Central memory CD4-positive, alpha-beta T cell (primary cell): ENCODE results near the gene TPRN.

Experiments used
- DNase-seq: peaks from one replicate; pipeline ENCODE4 v3.0.0; 2022

Gene TPRN

DNA sequence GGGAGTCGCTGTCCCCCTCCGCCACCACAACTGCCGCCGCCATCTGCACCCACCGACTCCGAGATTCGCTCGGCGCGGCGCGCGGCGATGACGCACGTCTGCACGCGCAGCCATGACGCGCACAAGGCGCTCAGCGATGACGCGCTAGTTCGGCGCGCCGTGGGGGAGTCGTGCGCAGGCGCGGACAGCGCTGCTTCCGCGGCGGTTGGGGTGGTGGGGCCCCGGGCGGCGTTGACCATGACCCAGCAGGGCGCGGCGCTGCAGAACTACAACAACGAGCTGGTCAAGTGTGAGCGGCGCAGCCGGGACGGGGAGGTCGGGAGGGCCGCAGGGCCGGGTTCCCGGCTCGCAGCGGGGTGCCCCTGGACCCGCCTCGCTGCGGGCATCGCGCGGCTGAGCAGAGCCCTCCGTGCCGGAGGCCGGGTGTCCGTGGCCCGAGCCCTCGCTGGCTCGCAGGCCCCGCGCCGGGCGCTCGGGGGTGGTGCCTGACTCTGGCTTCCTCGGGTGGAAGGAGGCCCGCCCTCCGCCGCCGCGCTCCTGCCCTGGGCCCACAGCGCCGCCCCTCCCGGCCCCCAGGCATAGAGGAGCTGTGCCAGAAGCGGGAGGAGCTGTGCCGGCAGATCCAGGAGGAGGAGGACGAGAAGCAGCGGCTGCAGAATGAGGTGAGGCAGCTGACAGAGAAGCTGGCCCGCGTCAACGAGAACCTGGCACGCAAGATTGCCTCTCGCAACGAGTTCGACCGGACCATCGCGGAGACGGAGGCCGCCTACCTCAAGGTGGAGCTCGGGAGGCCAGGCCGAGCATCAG lies 11.8 kb downstream of the TPRN start, which contains the start of the genes ANAPC2 and SSNA1:
Gene ANAPC2, minus strand, starts transcription at position 71 of the 807 bp plus-strand sequence. Its CDS starts 28 bp downstream, at position 43.
Gene SSNA1, plus strand, starts transcription at position 187 of the 807 bp plus-strand sequence. Its CDS starts 51 bp downstream, at position 238.
- peak; percentile 90 for DNase-seq

DNA sequence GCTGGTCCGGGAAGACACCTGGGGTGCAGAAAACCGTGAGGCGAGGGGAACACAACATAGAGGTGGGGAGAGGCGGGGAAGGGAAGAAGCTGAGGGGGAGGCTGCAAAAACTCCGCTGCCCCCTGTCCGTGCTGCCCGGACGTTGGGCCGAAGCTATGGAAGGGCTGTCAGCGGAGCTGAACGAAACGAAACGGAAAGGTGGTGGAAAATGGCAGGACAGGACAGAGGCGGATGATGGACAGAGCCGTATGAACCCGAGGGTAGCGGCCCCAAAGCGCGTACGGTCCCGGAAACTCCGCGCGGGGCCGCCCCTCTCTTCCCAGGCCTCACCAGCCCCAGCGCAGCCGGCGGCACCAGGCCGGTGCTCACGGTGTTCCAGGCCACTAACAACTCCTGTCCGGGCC lies 12.5 kb downstream of the TPRN start:
- no peak for DNase-seq

DNA sequence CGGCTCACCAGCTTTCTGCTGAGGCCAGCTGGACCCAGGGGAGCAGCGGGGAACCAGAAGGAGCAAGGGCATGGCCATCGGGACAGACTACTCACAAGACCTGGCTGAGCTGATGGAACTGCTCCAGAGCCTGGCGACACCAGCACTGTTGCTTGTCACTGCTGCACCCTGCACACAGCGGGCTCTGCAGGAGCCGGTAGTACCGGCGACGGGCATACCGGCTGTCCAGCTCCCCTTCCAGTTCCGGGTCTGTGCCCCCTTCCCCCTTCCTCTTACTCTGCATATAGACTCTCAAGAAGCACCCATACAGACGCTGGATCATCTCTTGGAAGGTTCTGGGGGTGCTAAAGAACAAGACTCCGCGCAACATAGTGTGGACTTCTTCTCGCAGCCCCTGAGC lies 13.2 kb downstream of the TPRN start:
- DNase-seq, result no peak

DNA sequence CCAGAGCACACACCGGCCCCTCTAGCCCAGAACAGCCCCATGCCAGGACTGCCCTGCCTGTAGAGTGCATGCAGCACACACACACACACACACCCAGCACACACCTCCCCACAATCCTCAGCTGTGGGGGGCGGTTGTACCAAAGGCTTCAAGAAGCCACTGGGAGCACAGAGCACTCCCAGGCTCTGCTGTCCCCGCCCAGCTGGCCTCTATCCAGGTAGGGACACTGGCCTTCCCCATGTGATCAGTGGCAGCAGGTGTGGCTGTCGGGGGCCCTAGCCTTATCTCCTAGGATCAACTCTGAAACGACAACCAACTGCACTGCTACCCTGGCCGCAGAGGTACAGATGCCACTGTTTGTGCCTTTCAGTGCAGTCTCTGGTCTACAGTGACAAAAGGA lies 14.2 kb downstream of the TPRN start:
- no peak for DNase-seq

DNA sequence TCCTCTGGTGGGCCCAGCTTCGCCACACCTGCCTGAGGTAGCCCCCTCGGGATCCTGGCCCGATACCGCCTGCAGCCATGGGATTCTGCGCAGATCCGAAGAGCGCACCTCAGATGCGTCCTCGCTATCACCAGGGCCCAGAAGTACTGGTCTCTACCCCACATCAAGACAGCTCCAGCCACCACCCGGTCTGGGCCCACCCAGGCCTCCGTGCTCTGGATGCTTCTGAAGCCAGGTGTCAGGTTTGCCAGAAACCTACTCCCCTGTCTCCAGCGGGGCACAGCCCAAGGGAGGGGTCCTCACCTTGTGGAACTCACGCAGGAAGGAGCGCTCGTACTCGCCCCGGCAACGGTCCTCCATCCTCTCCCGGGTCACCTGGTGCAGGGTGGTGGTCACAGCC lies 14.6 kb downstream of the TPRN start:
- DNase-seq, result no peak

DNA sequence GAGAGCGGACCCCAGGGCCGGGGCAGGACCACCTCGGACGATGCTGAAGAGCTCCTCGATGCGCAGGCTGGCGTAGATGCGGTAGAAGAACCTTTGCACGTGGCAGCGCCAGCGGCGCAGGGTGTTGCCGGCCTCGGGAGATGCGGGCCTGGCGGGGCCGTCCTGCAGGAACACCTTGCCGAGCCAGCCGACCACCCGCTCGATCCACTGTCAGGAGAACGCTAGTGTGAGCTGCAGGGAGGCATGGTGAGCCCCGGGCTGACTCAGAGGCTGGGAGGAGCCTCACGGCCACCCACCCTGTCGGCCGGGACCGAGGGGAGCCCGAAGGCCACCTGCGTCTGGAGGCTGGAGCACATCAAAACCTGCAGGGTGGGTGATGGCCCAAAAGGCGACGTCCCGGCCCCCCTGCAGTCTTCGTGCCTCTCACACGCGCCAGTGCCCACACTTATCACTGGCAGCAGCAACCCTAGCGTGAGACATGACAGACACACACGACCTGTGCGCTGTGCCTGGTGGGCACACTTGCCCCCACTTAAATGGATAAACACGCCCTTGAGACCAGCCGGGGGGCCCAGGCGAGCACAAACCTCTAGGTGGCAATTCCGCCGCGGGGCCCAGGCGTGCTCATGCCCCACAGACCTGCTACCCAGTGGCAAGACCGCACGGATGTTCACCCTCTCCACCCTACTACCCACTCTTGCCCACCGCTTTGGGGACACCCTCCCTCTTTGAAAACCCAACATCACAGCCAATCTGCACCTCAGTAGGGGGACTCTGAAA lies 15.5 kb downstream of the TPRN start:
- DNase-seq, result no peak

DNA sequence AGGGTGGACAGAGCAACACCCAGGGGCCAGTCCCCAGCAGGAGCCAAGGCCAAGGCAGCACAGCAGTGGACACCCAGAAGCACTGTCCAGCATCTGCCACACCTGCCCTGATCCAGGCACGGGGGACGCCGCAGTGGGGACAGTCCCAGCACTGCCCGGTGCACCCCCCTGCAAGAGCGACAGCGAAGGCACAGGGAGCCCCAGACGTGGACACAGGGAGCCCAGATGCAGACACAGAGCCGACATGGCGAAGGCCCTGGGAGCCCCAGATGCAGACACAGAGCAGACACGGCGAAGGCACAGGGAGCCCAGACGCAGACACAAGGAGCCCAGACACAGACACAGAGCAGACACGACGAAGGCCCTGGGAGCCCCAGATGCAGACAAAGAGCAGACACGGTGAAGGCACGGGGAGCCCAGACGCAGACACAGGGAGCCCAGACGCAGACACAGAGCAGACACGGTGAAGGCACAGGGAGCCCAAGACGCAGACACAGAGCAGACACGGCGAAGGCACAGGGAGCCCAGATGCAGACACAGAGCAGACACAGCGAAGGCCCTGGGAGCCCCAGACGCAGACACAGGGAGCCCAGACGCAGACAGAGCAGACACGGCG lies 16.5 kb downstream of the TPRN start:
- no peak for DNase-seq

DNA sequence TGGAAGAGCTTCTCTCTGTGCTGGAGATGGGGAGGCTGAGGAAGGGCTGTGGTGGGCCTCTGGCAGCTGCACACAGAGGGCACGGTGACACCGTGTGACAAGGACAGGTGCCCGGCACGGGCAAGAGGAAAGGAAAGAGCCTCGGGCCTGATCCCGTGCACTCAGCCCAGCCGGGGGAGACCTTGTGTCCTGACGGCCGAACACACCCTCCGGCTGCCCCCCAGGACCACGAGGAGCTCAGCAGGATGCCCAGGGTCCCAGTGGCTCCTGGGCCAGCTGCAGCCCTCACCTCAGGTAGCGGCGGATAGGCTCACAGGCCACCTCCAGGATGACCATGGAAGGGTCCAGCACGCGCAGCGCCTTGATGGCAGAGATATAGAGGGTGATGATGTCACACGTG lies 17.7 kb downstream of the TPRN start:
- DNase-seq, result no peak

DNA sequence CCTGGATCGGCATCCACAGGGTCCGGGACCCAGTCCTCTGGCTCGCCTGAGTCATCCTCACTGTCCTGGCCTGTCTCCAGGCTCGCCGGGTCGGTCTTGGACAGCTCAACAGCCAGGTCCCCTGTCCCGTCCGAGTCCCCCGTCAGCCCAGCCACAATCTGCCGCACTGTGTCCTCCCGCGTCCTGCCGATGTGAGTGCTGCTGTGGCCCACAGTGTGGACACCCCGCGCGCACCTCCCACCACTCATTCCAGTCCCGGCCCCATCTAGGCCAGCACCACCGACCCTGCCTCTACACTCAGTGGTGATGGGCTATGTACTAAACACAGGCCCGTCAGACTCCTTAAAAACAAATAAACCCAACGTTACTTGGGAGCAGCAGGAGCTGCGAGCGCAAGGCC lies 18.9 kb downstream of the TPRN start:
- no peak for DNase-seq

DNA sequence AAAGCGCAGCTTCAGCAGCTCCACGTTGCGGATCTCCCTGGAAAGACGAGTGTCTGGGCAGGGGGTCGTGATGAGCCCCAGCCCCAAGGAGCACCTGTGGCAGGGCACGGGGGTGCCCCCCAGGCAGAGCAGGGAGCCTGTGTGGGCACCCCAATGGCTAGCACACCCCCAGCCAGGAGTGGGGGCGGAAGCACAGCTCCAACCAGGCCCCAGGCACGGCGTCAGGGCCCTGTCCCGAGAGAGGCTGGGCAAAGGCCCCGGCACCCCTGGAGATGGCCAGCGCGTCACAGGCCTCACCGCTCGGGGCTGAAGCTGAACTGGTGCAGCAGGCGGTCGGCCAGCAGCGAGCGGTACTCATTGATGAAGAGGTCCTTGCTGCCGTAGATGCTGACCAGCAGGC lies 20.1 kb downstream of the TPRN start:
- DNase-seq, result no peak

DNA sequence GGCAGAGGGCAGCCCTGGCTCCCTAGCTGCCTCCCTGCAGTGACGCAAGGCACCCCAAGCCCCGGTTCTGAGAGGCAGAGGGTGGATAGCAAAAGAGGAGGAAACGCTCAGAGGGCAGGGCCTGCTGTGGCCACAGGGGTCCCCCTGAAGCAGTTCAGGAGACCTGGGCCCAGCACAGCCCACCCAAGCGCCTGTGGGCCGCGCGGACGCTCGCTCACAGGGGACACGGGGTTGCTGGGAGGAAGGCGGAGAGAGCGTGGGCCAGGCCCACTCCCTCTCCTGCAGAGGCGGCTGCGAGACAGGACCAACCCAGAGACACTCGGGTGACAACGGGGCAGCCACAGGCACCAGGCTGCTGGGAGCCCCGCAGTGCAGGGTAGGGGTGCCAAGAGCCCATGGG lies 20.8 kb downstream of the TPRN start:
- DNase-seq, result no peak

DNA sequence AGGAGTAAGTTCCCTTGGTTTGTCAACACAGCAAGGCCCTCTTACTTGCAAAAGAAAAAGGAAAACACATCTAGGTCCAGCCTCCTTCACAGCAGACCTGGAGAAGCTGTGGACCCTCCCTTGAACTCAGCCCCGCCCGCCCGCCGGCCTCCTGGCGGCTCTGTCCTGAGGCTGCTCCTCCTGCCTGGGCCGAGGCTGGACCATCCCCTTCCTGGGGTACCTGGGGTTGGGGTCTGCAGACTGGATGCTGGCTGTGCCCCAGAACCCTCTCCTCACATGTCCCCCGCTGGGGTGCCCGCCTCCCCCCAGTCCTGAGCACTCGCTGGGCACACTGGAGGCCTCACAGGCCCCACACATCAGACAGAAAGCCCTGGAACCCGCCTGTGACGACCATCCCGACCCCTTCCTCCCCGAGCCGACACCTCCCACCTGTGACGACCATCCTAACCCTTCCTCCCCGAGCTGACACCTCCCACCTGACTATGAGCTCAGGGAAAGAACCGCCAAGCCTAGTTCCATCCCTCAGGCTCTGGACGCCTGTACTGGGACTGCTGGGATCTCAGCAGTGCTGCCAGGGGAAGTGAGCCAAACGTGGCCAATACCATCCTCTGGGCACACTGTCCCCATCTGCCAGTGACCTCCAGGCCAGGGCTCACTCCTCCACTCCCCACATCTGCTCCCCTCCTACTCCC lies 21.5 kb downstream of the TPRN start:
- DNase-seq, result no peak

DNA sequence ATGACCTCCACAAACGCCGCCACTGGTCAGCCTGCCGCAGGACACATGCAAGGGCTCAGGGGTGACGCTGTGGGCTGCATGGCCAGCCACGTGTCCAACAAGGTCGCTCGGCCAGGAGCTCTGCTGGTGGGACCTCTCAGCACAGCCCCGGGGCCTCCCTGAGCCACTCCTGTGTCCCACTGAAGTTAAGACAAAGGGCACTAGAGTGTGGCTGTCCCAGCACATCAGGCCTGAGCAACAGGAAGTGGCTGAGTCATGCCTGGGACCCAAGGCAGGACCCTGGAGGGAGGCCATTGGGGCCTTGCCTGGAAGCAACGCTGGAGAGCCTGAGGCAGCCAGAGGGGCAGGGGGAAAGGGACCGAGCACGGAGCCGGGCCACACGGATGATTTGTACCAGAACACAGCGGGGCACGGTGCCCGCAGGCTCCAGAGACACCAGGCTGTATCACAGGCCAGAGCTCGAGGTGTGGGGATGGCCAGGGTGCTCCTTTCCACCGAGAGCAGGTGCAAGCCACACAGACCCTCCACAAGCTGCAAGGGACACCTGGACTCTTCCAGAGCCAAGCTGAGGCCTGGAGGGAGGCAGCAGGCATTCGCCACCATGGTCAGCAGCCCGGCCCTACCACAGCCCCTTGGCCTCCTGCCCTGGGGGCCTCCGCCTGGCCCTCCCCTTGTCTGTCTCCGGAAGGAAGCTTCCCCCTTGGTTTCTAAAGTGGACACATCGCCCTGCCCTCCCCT lies 22.2 kb downstream of the TPRN start:
- no peak for DNase-seq

DNA sequence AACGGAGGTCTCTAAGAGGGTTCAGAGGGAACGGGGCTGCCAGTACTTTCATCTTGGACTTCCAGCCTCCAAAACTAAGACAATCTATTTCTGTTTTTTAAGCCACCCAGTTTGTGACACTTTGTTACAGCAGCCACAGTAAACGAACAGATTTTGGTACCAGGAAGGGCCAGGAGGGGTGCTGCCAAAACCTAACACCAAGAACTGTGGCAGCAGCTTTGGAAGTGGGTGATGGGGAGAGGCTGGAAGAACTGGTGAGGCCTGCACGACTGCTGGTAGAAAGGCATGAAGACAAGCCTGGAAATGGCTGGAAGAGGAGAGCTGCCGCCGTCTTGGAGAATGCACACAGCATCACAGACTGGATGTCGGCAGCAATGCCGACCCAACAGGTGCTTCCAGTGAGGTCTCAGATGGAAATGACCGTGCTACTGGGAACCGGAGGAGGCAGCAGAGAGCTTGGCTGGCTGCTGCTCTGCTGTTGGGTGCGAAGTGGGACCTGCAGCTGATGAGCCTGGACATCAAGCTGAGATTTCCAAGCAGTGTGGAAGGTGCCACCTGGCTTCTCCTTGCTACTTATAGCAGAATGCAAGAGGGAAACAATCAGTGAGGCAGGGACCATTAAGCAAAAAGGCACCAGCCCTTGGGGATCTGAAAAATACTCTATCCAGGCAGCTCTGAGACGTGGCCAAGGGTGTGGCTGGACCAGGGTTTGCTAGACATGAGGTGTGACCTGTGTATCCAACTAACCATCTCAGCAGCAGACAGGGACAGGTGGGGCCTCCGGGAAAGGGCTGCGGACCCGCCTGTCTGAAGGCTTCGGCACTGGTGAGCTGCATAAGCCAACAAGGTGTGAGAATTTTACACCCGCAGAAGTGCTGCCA lies 24.0 kb downstream of the TPRN start:
- no peak for DNase-seq

DNA sequence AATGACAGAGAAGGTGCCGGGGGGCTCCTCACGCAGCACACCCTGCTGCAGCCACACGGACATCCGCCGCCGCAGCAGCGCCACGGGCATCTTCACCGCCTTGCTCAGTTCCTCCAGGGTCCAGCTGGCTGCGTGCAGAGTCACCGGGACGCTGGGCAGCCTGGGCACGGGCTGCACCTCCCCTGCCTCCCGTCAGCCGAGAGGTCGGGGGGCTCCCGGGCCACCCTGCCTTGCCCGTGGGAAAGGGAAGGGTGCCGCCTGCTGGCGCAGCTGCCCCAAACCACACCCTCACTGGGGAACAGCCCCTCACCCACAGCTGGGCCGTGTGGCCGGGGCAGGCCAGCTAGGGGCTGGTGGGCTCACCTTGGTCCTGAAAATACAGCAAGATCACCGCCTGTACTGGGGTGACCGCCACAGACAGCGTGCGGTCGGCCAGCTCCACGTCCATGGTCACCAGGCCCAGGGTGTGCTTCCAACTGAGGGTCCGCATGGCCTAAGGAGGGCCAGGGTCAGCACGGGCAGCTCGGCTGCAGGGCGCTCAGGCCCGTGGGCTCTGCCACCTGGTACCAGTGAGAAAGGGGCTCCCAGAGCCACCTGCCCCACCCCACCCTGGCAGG lies 25.1 kb downstream of the TPRN start:
- peak; percentile 16 for DNase-seq

DNA sequence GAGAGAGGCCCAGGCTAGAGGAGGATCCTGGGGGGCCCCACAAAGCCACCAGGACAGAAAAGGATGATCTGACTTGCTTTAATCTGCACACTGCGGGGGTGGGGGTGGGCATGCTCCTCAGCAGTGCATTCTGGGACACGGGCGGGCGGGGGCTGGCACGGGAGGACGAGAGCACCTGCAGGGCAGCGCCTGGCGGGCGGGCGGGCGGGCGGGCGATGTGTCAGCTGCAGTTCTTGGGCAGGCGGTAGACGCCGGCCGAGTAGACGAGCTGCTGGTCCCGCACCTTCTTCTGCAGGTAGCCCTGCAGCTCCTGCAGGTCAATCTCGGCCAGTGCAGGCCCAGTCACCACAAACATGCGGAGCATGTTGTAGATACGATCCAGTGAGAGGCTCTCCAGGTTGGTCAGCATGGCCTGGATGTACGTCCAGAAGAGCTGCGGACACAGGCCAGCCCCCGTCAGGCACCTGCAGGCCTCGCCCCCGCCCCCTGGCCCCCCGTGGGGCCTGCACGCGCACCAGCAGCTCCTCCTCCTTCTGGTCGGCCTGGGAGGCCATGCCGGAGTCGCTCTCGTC lies 25.7 kb downstream of the TPRN start:
- no peak for DNase-seq

DNA sequence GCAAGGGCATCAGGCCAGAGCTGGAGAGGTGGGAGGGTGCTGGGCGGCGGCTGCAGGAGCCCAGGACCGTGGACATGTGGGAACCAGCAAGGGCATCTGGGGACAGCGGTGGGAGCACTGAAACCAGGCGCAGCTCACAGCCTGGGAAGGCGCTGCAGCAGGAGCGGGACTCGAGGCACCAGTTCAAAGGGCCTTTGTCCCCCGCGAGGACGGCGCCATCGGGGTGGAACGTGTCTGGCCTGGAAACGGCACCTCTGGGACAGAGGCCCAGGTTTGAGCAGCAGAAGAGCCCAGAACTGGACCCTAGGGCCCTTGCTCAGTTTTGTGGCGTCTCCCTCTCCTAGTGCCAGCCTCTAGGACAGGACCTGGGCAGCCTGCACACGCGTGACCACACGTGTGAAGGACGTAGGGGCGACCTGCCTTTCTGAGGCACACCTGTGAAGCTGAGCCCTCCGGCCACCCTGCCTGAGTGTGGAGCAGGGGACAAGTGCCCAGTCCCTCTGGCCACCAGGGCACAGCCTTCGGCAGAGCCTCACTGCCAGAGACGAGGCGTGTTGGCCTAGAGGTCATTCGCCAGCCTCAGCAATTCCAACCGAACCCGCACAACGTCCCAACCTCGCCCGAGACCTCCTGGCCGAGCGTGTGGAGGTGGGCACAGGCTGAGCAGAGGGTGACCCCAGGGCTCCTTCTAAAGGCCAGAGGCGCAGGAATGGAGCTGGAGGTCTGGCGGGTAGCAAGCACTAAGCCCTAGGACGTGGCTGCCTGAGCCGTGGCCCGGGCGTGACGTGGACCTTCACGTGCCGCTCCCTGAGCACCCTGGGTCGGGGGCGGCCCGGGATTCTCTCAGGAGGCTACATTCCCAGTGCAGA lies 26.5 kb downstream of the TPRN start:
- DNase-seq, result no peak

DNA sequence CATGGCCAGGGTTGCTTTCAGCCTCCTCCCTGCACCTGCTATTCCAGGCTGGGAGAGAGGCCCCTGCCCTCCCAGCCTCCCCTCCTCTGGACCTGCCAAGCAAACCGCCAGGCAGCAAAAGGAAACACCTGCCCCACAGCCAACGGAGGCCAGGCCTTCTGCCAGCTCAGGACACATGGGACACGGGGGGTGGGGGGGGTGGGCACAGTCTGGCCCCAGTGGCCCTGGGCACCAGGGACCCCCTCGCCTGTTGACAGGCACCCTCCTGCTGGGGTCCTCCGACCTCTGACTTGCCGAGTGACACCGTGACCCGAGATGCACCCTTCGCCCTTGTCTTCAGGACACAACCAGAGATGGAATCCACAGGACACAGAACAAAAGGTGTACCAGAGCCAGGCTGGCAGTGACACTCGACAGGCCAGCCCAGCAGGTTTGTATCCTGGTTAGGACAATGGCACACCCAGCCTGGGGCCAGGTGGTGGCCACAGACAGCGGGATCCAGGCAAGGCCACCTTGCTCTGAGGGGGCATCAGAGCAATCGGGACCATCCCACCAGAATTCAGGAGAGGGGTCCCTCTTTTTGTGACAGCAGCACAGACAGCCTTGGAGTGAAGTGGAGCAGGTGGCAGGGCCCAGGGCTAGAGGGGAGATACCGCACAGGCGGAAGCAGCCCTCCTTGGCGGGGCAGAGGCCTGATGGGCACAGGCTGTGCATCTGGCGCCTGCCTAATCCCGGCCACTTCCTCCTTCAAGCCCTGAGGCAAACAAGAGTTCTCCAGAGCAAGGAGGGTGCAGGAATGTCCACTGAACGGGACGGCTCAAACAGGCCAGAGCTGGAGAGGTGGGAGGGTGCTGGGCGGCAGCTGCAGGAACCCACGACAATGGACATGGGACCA lies 27.4 kb downstream of the TPRN start:
- DNase-seq, result no peak
